ENCODE data around the gene DGAT2. TPM values are rescaled to one million over a fixed set of nuclear protein-coding genes. Genes with fewer than 3 reads are reported as not detected.

The DGAT2 gene
- total RNA-seq, 1 donor from 2014 or later, result 26.2 TPM

DNA sequence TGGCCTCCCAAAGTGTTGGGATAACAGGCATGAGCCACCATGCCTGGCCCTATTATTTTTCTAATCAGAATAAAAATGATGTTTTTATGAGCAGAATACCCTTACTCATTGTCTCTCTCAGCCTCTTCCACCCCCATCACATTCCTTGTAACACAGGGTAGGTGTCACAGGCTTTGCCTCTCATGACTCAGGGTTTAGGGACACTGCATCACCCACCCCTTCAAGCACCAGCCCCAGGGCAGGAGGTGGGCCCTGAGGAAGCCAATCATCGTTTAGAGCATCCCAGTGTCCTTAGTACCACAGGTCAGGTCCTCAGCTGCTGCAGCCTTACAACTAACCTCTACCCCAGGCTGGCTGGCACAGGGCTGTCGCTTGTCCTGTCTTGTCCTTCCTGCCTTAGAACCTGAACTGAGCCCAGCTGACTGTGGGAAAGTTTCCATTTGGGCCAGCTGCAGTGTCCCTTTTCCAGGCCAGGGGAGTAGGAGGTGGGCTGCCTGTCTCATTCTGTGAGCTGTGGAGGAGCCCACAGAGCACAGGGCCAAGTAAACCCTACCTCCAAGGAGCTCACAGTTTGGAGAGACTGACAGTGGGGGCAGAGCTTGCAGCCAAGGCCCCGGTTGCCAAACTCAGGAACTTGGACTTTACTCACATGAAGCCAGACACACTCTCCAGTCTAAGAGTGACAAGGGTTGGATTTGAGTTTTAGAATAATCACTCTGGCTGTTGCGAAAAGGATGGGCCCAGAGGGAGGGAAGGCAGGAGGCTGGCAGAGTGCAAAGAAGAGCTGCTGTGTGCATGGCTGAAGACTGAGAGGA, 26.9 kb downstream of the DGAT2 start:
- Histone ChIP-seq H3K4me3 (no peak overlapping the region), H3K36me3 (no peaks in the 10 kb centered on the region), H3K27ac (no peak overlapping the region), H3K27me3 (no peaks in the 10 kb centered on the region), H3K4me1 (no peaks in the 10 kb centered on the region), H3K9me3 (no peaks in the 10 kb centered on the region)
- no peak for DNase-seq (ENCODE audit: low spot score in 2 of 2)
- intact Hi-C loops (cut with DNase I), result no loop called here
- TF ChIP-seq, protein P1, sequence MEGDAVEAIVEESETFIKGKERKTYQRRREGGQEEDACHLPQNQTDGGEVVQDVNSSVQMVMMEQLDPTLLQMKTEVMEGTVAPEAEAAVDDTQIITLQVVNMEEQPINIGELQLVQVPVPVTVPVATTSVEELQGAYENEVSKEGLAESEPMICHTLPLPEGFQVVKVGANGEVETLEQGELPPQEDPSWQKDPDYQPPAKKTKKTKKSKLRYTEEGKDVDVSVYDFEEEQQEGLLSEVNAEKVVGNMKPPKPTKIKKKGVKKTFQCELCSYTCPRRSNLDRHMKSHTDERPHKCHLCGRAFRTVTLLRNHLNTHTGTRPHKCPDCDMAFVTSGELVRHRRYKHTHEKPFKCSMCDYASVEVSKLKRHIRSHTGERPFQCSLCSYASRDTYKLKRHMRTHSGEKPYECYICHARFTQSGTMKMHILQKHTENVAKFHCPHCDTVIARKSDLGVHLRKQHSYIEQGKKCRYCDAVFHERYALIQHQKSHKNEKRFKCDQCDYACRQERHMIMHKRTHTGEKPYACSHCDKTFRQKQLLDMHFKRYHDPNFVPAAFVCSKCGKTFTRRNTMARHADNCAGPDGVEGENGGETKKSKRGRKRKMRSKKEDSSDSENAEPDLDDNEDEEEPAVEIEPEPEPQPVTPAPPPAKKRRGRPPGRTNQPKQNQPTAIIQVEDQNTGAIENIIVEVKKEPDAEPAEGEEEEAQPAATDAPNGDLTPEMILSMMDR (IDR thresholded peaks at IDR 0.05), result no peak

DNA sequence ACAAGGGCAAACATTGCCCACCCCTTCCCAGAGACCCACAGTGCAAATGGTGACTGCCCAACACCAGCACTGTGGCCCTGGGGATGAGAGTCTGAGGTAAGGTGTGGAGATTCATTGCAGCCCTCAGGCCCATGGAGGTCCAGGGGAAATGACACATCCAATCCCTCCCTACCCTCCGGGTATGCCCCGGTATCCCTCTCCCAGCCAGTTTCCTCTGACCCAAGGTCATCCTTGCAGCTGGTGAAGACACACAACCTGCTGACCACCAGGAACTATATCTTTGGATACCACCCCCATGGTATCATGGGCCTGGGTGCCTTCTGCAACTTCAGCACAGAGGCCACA, 27.5 kb downstream of the DGAT2 start:
- no peaks in the 10 kb centered on the region for H3K9me3 ChIP-seq
- TF ChIP-seq, protein P1 (IDR thresholded peaks at IDR 0.05), result no peak
- no peak overlapping the region for H3K27ac ChIP-seq
- no peaks in the 10 kb centered on the region for H3K36me3 ChIP-seq
- no peaks in the 10 kb centered on the region for H3K4me1 ChIP-seq
- H3K4me3 ChIP-seq, result no peak overlapping the region
- no peak for DNase-seq (ENCODE audit: low spot score in 2 of 2)
- intact Hi-C loops (cut with DNase I), result no loop called here
- H3K27me3 ChIP-seq, result no peaks in the 10 kb centered on the region

DNA sequence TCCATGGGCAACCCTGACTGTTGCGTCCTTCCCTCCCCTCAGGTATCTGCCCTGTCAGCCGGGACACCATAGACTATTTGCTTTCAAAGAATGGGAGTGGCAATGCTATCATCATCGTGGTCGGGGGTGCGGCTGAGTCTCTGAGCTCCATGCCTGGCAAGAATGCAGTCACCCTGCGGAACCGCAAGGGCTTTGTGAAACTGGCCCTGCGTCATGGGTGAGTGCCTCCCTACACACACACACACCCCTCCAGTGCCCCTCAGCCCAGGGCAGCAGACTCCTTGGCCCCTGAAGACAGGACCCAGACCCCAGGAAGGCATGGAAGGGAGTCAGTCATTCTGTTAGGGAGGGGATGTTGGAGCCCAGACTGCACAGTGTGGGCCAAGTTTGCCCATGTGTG, 28.5 kb downstream of the DGAT2 start:
- intact Hi-C loops (cut with DNase I), result no loop called here

DNA sequence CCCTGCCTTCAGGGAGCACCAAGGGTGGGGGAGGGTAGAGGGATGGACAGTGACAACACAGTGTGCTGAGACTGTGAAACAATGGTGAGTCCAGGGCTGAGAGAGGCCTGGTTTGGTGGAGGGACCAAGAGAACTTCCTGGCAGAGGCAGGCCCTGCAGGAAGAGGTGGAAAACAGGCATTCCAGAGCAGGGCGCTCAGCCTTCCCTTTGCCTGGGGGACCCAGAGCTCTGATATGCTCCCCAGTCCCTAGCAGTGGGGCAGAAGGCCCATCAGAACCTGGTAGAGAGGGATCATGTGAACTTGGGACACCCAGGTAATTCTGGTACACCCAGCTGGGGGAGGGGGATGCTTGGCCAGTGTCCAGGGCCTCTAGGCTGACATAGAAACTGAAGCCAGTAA, 29.2 kb downstream of the DGAT2 start:
- Histone ChIP-seq H3K4me3 (no peak overlapping the region), H3K4me1 (no peaks in the 10 kb centered on the region), H3K27ac (no peak overlapping the region), H3K9me3 (no peaks in the 10 kb centered on the region), H3K36me3 (no peaks in the 10 kb centered on the region), H3K27me3 (no peaks in the 10 kb centered on the region)
- intact Hi-C loops (cut with DNase I), result no loop called here
- no peak for DNase-seq (ENCODE audit: low spot score in 2 of 2)
- TF ChIP-seq, protein P1 (IDR thresholded peaks at IDR 0.05), result no peak

More for the DNA sequence above, 28.5 kb downstream of the DGAT2 start:
- Histone ChIP-seq H3K4me1 (no peaks in the 10 kb centered on the region), H3K27me3 (no peaks in the 10 kb centered on the region), H3K9me3 (no peaks in the 10 kb centered on the region), H3K36me3 (no peaks in the 10 kb centered on the region), H3K4me3 (no peak overlapping the region), H3K27ac (no peak overlapping the region)
- DNase-seq (ENCODE audit: low spot score in 2 of 2), result no peak
- TF ChIP-seq, protein P1 (IDR thresholded peaks at IDR 0.05), result no peak

DNA sequence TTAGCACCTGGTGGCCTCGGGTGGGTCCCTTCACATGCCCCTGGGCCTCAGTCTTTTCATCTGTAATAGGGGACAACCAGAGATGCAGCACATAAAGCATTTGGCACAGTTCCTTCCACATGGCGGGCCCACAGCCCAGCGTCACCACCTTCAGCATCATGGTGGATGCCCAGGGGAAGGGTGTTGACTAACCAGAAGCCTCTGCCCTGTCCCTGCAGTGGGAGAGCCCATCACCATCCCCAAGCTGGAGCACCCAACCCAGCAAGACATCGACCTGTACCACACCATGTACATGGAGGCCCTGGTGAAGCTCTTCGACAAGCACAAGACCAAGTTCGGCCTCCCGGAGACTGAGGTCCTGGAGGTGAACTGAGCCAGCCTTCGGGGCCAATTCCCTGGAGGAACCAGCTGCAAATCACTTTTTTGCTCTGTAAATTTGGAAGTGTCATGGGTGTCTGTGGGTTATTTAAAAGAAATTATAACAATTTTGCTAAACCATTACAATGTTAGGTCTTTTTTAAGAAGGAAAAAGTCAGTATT, 31.6 kb downstream of the DGAT2 start:
- TF ChIP-seq, protein P1 (IDR thresholded peaks at IDR 0.05), result no peak
- intact Hi-C loops (cut with DNase I), result loop anchor here (10.0 kb wide), 1 partner anchor 525 kb away; no protein-coding TSS in a partner anchor
- Histone ChIP-seq H3K27me3 (no peaks in the 10 kb centered on the region), H3K4me3 (no peak overlapping the region), H3K36me3 (no peaks in the 10 kb centered on the region), H3K9me3 (no peaks in the 10 kb centered on the region), H3K27ac (no peak overlapping the region), H3K4me1 (no peaks in the 10 kb centered on the region)
- no peak for DNase-seq (ENCODE audit: low spot score in 2 of 2)
